HEK293 (cell line): Measurements from ENCODE around the gene SYNM.

ENCODE experiments used
- CTCF ChIA-PET: fragments of 350-600 bp; formaldehyde crosslinking; extraction: SDS; loops from one replicate; lab custom pipeline; 2021; ENCODE audit warnings: antibody characterized with exemption; lab: Yijun Ruan, JAX
- POLR2A ChIA-PET: fragments of 300-600 bp; formaldehyde crosslinking; extraction: SDS; loops from one replicate; lab custom pipeline; 2020; ENCODE audit warnings: antibody characterized with exemption, inconsistent platforms; lab: Yijun Ruan, JAX
- H3K27ac ChIP-seq: fragments of 200-500 bp; sonication (Bioruptor generic); 2 replicates; pipeline ENCODE4 v1.5.1; 2014; ENCODE audit warnings: low read depth, low read length, control low read depth, inconsistent platforms; ENCODE audit errors: extremely low read depth
- H3K36me3 ChIP-seq, 2 experiments: fragments of 200-500 bp in 1 of 2; sonication (Bioruptor generic) in 1 of 2; 1 replicate in 1 of 2; 2 replicates in 1 of 2; pipeline ENCODE4 v1.5.1; 2014 to 2017; ENCODE audit warnings: inconsistent platforms in 2 of 2, low read length in 2 of 2; ENCODE audit not compliant: control insufficient read depth in 2 of 2, insufficient read depth in 1 of 2
- H3K4me1 ChIP-seq: fragments of 200-500 bp; sonication (Bioruptor generic); 2 replicates; pipeline ENCODE4 v1.5.1; 2014; ENCODE audit warnings: mild to moderate bottlenecking, low read length, inconsistent platforms; ENCODE audit not compliant: control insufficient read depth, insufficient read depth
- H3K4me3 ChIP-seq: 2 replicates; pipeline ENCODE4 v1.5.1; 2011; ENCODE audit warnings: low read depth, mild to moderate bottlenecking, control low read depth, low read length, moderate library complexity
- H3K9me3 ChIP-seq: fragments of 200-500 bp; sonication (Bioruptor generic); 2 replicates; pipeline ENCODE4 v1.5.1; 2014; ENCODE audit warnings: low read depth, low read length, inconsistent platforms; ENCODE audit not compliant: control insufficient read depth, insufficient read depth
- KLF1 ChIP-seq: fragments of 450-650 bp; formaldehyde crosslinking; IDR thresholded peaks from 2 replicates; pipeline ENCODE4 v1.5.1; 2016; ENCODE audit warnings: missing biosample characterization, missing genetic modification characterization
- KLF7 ChIP-seq: fragments of 450-650 bp; formaldehyde crosslinking; IDR thresholded peaks from 2 replicates; pipeline ENCODE4 v1.5.1; 2016; ENCODE audit warnings: missing biosample characterization, missing genetic modification characterization, borderline replicate concordance
- MEIS1 ChIP-seq: sonication (generic); formaldehyde crosslinking; IDR thresholded peaks from 2 replicates; pipeline ENCODE4 v1.8.1; 2022; ENCODE audit warnings: missing genetic modification reagents, mild to moderate bottlenecking, borderline replicate concordance
- PATZ1 ChIP-seq: fragments of 450-650 bp; formaldehyde crosslinking; IDR thresholded peaks from 2 replicates; pipeline ENCODE4 v1.5.1; 2016; ENCODE audit warnings: missing biosample characterization, missing genetic modification characterization
- PBX3 ChIP-seq: sonication (generic); formaldehyde crosslinking; IDR thresholded peaks from 2 replicates; pipeline ENCODE4 v1.8.1; 2022; ENCODE audit warnings: mild to moderate bottlenecking, moderate library complexity, missing genetic modification reagents
- YY2 ChIP-seq: fragments of 450-650 bp; formaldehyde crosslinking; IDR thresholded peaks from 2 replicates; pipeline ENCODE4 v1.5.1; 2016; ENCODE audit warnings: missing biosample characterization, missing genetic modification characterization
- ZBTB44 ChIP-seq: fragments of 450-650 bp; IDR thresholded peaks from 2 replicates; pipeline ENCODE4 v1.5.1; 2018; ENCODE audit warnings: missing biosample characterization, mild to moderate bottlenecking, missing genetic modification characterization
- ZBTB49 ChIP-seq: fragments of 450-650 bp; formaldehyde crosslinking; IDR thresholded peaks from 2 replicates; pipeline ENCODE4 v1.5.1; 2016; ENCODE audit warnings: missing biosample characterization, missing genetic modification characterization, low read depth
- ZBTB6 ChIP-seq: fragments of 450-650 bp; formaldehyde crosslinking; IDR thresholded peaks from 2 replicates; pipeline ENCODE4 v1.5.1; 2017; ENCODE audit warnings: missing biosample characterization, missing genetic modification characterization
- ZNF16 ChIP-seq: fragments of 450-650 bp; formaldehyde crosslinking; IDR thresholded peaks from 2 replicates; pipeline ENCODE4 v1.5.1; 2016; ENCODE audit warnings: low read depth, missing biosample characterization, missing genetic modification characterization
- ZNF214 ChIP-seq: fragments of 450-650 bp; formaldehyde crosslinking; IDR thresholded peaks from 2 replicates; pipeline ENCODE4 v1.5.1; 2017; ENCODE audit warnings: missing biosample characterization, mild to moderate bottlenecking, missing genetic modification characterization, borderline replicate concordance
- ZNF24 ChIP-seq: fragments of 450-650 bp; formaldehyde crosslinking; IDR thresholded peaks from 2 replicates; pipeline ENCODE4 v1.5.1; 2016; ENCODE audit warnings: missing biosample characterization, missing genetic modification characterization
- ZNF341 ChIP-seq: fragments of 450-650 bp; formaldehyde crosslinking; IDR thresholded peaks from 2 replicates; pipeline ENCODE4; 2016; ENCODE audit warnings: low read depth, missing biosample characterization, missing genetic modification characterization
- ZNF362 ChIP-seq: fragments of 450-650 bp; formaldehyde crosslinking; IDR thresholded peaks from 2 replicates; pipeline ENCODE4 v1.5.1; 2016; ENCODE audit warnings: missing biosample characterization, missing genetic modification characterization
- ZNF449 ChIP-seq: fragments of 450-650 bp; formaldehyde crosslinking; IDR thresholded peaks from 2 replicates; pipeline ENCODE4 v1.5.1; 2017; ENCODE audit warnings: missing biosample characterization, mild to moderate bottlenecking, missing genetic modification characterization, moderate library complexity
- ZNF621 ChIP-seq: fragments of 450-650 bp; formaldehyde crosslinking; IDR thresholded peaks from 2 replicates; pipeline ENCODE4 v1.5.1; 2017; ENCODE audit warnings: missing biosample characterization, missing genetic modification characterization
- ZNF660 ChIP-seq: fragments of 450-650 bp; IDR thresholded peaks from 2 replicates; pipeline ENCODE4 v1.5.1; 2018; ENCODE audit warnings: missing biosample characterization, mild to moderate bottlenecking, missing genetic modification characterization
- ZNF692 ChIP-seq: fragments of 450-650 bp; formaldehyde crosslinking; IDR thresholded peaks from 2 replicates; pipeline ENCODE4 v1.5.1; 2016; ENCODE audit warnings: missing biosample characterization, missing genetic modification characterization
- ZNF843 ChIP-seq: fragments of 450-650 bp; formaldehyde crosslinking; IDR thresholded peaks from 2 replicates; pipeline ENCODE4 v1.5.1; 2016; ENCODE audit warnings: missing biosample characterization, missing genetic modification characterization
- ZXDB ChIP-seq: fragments of 450-650 bp; formaldehyde crosslinking; IDR thresholded peaks from 2 replicates; pipeline ENCODE4 v1.5.1; 2016; ENCODE audit warnings: missing biosample characterization, missing genetic modification characterization

The SYNM gene

GRCh38 chr15:99153026-99153535, 48.2 kb downstream of the SYNM start (continued):
- TF ChIP-seq PATZ1 (tag by site-specific recombination) (no peak), PBX3 (CRISPR knock-in tag) (no peak), ZBTB49 (no peak), ZNF449 (tag by site-specific recombination) (no peak)

- POLR2A ChIA-PET: no interaction called here
- Histone ChIP-seq H3K4me3 (no peak overlapping the region), H3K9me3 (no peaks in the 10 kb centered on the region), H3K27ac (no peak overlapping the region), H3K36me3 (peaks cover 0 to 8% of the 10 kb centered on the region in 2 experiments), H3K4me1 (peaks cover 8% of the 10 kb centered on the region)
- CTCF ChIA-PET: no interaction called here
- no peak for TF ChIP-seq MEIS1 (CRISPR knock-in tag)
- peak; percentile 21; the same call in 1 of the 2 replicates for TF ChIP-seq KLF1
- 0 out of 2 replicates have a peak, but pooled peaks have one; percentile 21 for TF ChIP-seq ZXDB (tag by site-specific recombination)
- 0 out of 2 replicates have a peak, but pooled peaks have one; percentile 5 for TF ChIP-seq ZBTB44
- no peak for TF ChIP-seq ZNF214 (tag by site-specific recombination)
- TF ChIP-seq ZNF660 (tag by site-specific recombination): no peak
- TF ChIP-seq YY2 (tag by site-specific recombination): no peak
These were observed 49.4 kb downstream of the SYNM start for GRCh38 chr15:99154271-99154670.

- ChIA-PET CTCF (interaction anchor here (1.0 to 1.3 kb wide), 2 partner anchors 30 to 821 kb away, joined by 3 read pairs; no protein-coding TSS in a partner anchor), POLR2A (no interaction called here)
- Histone ChIP-seq H3K27ac (no peak overlapping the region), H3K9me3 (no peaks in the 10 kb centered on the region), H3K4me3 (no peak overlapping the region), H3K4me1 (peaks cover 8% of the 10 kb centered on the region), H3K36me3 (peaks cover 4 to 12% of the 10 kb centered on the region in 2 experiments)
- TF ChIP-seq KLF7 (tag by site-specific recombination) (no peak), ZBTB6 (tag by site-specific recombination) (no peak), ZNF16 (tag by site-specific recombination) (no peak), ZNF692 (tag by site-specific recombination) (peak; percentile 92), ZNF843 (tag by site-specific recombination) (no peak), ZNF621 (no peak), ZNF362 (no peak), ZNF341 (tag by site-specific recombination) (no peak), ZNF24 (no peak)
These were observed 51.1 kb downstream of the SYNM start for GRCh38 chr15:99155961-99156443.
